ENCODE measurements around the gene ADGRV1. TPM values are rescaled to one million over a fixed set of nuclear protein-coding genes. Genes with fewer than 3 reads are reported as not detected.
A peak's percentile ranks its signal among the peaks of the same experiment; 100 is the strongest.

ADGRV1 gene
- total and polyA plus RNA-seq, 2 donors (not counting 3 experiments of a cell fraction or from before 2014, with no cell fraction given), result 0.11 to 0.55 TPM

DNA sequence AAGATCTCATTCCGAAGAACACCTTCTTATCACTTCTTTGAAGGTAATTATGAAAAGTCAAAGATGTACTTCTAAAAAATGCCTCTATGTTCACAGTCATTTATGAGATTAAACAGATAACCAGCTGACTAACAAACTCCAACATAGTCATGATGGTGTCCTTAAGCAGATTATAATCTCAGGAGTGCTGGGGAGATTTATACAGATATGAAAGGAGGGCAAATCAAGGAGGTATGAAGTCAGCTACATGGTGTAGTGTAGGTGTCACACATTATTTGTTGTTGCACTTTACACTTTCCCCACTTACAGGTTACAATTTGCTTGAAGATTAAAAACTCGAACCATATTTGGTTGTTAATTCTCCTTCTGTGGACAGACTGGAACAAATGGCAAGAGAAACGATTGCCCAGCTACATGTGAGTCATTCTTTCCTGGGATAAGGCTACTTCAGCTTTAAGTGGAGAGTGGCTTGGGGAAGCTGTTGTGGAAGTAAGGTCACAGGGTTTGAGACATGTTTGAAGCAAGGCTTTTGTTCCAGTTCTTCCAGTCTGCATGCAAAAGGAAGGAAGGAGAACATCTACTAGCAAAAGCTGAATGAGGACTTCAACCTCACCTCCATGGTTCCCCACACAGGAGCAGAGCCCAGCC lies 320.1 kb downstream of the ADGRV1 start:
- TF ChIP-seq, protein P1, sequence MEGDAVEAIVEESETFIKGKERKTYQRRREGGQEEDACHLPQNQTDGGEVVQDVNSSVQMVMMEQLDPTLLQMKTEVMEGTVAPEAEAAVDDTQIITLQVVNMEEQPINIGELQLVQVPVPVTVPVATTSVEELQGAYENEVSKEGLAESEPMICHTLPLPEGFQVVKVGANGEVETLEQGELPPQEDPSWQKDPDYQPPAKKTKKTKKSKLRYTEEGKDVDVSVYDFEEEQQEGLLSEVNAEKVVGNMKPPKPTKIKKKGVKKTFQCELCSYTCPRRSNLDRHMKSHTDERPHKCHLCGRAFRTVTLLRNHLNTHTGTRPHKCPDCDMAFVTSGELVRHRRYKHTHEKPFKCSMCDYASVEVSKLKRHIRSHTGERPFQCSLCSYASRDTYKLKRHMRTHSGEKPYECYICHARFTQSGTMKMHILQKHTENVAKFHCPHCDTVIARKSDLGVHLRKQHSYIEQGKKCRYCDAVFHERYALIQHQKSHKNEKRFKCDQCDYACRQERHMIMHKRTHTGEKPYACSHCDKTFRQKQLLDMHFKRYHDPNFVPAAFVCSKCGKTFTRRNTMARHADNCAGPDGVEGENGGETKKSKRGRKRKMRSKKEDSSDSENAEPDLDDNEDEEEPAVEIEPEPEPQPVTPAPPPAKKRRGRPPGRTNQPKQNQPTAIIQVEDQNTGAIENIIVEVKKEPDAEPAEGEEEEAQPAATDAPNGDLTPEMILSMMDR (IDR thresholded peaks at IDR 0.05; ENCODE audit: extremely low read depth in 1 of 2, insufficient read depth in 1 of 2, low read depth in 1 of 2, low read length in 2 of 2), result no peak
- TF ChIP-seq JUN (IDR thresholded peaks at IDR 0.05; ENCODE audit: borderline replicate concordance, insufficient read depth, insufficient read length, low read depth), result peak; percentile 64
- TF ChIP-seq EZH2 (IDR thresholded peaks at IDR 0.05; ENCODE audit: borderline replicate concordance, low read depth, low read length, severe bottlenecking), result no peak
- peak; percentile 67 for TF ChIP-seq FOS (IDR thresholded peaks at IDR 0.05; ENCODE audit: borderline replicate concordance, insufficient read depth, low read length)
- TF ChIP-seq POLR2A (IDR thresholded peaks at IDR 0.05; ENCODE audit: low read depth, low read length), result no peak
- no peak for TF ChIP-seq MYC (IDR thresholded peaks at IDR 0.05; ENCODE audit: low read depth, low read length)
- peak; percentile 52 for TF ChIP-seq GATA2 (IDR thresholded peaks at IDR 0.05; ENCODE audit: insufficient read depth, insufficient read length, low read depth, low read length)
- peak; percentile 81 for FAIRE-seq
- no peaks in the 10 kb centered on the region for H3K27me3 ChIP-seq (ENCODE audit: control insufficient read depth in 2 of 2, insufficient read depth in 2 of 2, low read length in 2 of 2)
- H3K79me2 ChIP-seq (ENCODE audit: control insufficient read depth, insufficient read depth, low read length), result no peaks in the 10 kb centered on the region
- H3K4me2 ChIP-seq (ENCODE audit: insufficient read depth, low read length), result peak overlapping the region; percentile 38
- BruUV-seq (replicated peaks), result no TSS peak
- no peaks in the 10 kb centered on the region for H4K20me1 ChIP-seq (replicated peaks; ENCODE audit: control insufficient read depth, extremely low read depth, insufficient read depth, low read length)
- no peaks in the 10 kb centered on the region for H3K9me1 ChIP-seq (replicated peaks; ENCODE audit: control insufficient read depth, extremely low read depth, insufficient read depth, low read length)
- ChIA-PET CTCF (interaction anchor here (1.3 to 2.7 kb wide), 8 partner anchors 10 to 541 kb away, joined by 3 to 10 read pairs (median 6); partner anchors contain the start of gene ARRDC3), POLR2A (interaction anchor here (1.5 kb wide), 1 partner anchor 505 kb away, joined by 6 read pairs; the partner anchor contains the start of gene ARRDC3)
- DNase-seq (ENCODE audit: low read depth, low spot score), result peak; percentile 90
- peak overlapping the region; percentile 95 for H2AFZ ChIP-seq (ENCODE audit: low read depth, low read length)
- dilution Hi-C loops (cut with MboI; ENCODE audit: extremely low pct_ligation_motif_present, low sequenced_read_pairs), result no loop called here
- H3K9me3 ChIP-seq (replicated peaks; ENCODE audit: control insufficient read depth, insufficient read depth, low read length), result no peaks in the 10 kb centered on the region
- no peaks in the 10 kb centered on the region for H3K36me3 ChIP-seq (ENCODE audit: control insufficient read depth in 2 of 2, extremely low read depth in 1 of 2, insufficient read depth in 2 of 2, low read length in 2 of 2)
- no peak overlapping the region for H3K9ac ChIP-seq (replicated peaks; ENCODE audit: extremely low read depth, insufficient read depth, low read length)
- intact Hi-C loops (cut with micrococcal nuclease), result loop anchor here (1.0 kb wide), 1 partner anchor 31 kb away; no protein-coding TSS in a partner anchor
- H3K27ac ChIP-seq (ENCODE audit: insufficient read depth, low read depth, low read length), result peak overlapping the region; percentile 55
- H3K4me3 ChIP-seq (replicated peaks in 1 of 3; ENCODE audit: insufficient read depth in 1 of 3, low read depth in 1 of 3, low read length in 3 of 3), result no peak overlapping the region
- H3K4me1 ChIP-seq (ENCODE audit: control insufficient read depth, extremely low read depth, insufficient read depth, low read length), result peaks cover 16% of the 10 kb centered on the region
